Measurements from ENCODE around the gene UBR4. TPM values are rescaled to one million over a fixed set of nuclear protein-coding genes. Genes with fewer than 3 reads are reported as not detected.

The UBR4 gene
- polyA plus RNA-seq, 1 donor (not counting 4 experiments of a cell fraction or from before 2014, with no cell fraction given), result 39.0 TPM

DNA sequence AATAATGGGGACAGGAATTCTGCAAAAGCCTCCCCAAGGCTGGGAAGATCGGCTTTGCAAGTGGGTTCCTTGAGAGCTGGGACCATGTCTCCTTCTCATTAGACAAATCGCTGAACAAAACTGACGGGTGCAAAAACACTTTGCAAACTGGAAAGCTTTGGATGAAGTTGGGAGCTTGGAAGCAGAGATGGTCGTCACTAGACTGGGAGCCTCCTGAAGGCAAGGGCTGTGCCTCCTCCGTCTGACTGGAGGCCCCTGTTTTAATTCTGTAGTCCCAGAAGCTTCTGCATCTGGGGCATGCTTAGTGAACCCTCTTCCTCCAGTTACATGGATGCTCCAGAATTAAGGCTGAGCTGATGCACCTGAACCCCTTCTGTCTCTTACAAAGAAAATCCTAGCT, 171.3 kb downstream of the UBR4 start:
- DNase-seq (ENCODE audit: low read depth, low spot score) (no peak), FAIRE-seq (no peak)
- TF ChIP-seq, protein P1, sequence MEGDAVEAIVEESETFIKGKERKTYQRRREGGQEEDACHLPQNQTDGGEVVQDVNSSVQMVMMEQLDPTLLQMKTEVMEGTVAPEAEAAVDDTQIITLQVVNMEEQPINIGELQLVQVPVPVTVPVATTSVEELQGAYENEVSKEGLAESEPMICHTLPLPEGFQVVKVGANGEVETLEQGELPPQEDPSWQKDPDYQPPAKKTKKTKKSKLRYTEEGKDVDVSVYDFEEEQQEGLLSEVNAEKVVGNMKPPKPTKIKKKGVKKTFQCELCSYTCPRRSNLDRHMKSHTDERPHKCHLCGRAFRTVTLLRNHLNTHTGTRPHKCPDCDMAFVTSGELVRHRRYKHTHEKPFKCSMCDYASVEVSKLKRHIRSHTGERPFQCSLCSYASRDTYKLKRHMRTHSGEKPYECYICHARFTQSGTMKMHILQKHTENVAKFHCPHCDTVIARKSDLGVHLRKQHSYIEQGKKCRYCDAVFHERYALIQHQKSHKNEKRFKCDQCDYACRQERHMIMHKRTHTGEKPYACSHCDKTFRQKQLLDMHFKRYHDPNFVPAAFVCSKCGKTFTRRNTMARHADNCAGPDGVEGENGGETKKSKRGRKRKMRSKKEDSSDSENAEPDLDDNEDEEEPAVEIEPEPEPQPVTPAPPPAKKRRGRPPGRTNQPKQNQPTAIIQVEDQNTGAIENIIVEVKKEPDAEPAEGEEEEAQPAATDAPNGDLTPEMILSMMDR (optimal IDR thresholded peaks at IDR 0.05 in 1 of 3, IDR thresholded peaks at IDR 0.05 in 1 of 3, conservative IDR thresholded peaks at IDR 0.05 in 1 of 3; ENCODE audit: extremely low read depth in 1 of 3, insufficient read depth in 2 of 3, low read length in 3 of 3), result no peak
- TF ChIP-seq EZH2 (IDR thresholded peaks at IDR 0.05; ENCODE audit: low read length), result no peak

DNA sequence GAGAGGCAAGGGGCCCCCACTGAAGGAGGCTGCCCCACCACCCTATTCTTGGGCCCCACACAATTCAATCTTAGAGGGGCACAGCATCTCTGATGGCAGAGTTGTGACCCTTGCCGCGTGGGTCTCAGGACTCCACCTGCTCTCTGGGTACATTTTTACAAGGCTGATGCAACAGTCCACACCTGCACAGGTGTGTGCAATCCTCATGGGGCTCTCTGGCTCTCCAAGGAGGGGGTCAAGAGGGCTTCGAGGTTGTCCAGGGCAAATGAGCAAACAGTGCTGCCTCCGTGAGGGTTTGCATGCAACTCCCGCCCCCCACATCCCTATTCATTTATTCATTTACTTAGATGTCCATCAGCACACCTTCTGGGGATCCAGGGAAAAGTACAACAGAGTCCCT, 172.0 kb downstream of the UBR4 start:
- H3K4me1 ChIP-seq (ENCODE audit: control insufficient read depth, extremely low read depth, insufficient read depth, low read length), result peaks cover 28% of the 10 kb centered on the region
- no peaks in the 10 kb centered on the region for H3K9me1 ChIP-seq (ENCODE audit: control insufficient read depth, extremely low read depth, insufficient read depth, low read length)
- H3K4me3 ChIP-seq (ENCODE audit: control insufficient read depth in 2 of 3, extremely low read depth in 1 of 3, insufficient read depth in 2 of 3, low read depth in 1 of 3, low read length in 3 of 3), result no peak overlapping the region
- FAIRE-seq, result no peak
- H3K79me2 ChIP-seq (ENCODE audit: control insufficient read depth, insufficient read depth, low read length), result no peaks in the 10 kb centered on the region
- no peak overlapping the region for H3K4me2 ChIP-seq (ENCODE audit: control insufficient read depth, extremely low read depth, insufficient read depth, low read depth, low read length)
- H3K36me3 ChIP-seq (ENCODE audit: control insufficient read depth in 2 of 2, extremely low read depth in 1 of 2, insufficient read depth in 2 of 2, low read length in 2 of 2), result no peaks in the 10 kb centered on the region
- TF ChIP-seq, protein P1 (optimal IDR thresholded peaks at IDR 0.05 in 1 of 3, IDR thresholded peaks at IDR 0.05 in 1 of 3, conservative IDR thresholded peaks at IDR 0.05 in 1 of 3; ENCODE audit: extremely low read depth in 1 of 3, insufficient read depth in 2 of 3, low read length in 3 of 3), result no peak
- no peak for TF ChIP-seq EZH2 (IDR thresholded peaks at IDR 0.05; ENCODE audit: low read length)
- H4K20me1 ChIP-seq (ENCODE audit: control insufficient read depth, extremely low read depth, insufficient read depth, low read length), result no peaks in the 10 kb centered on the region
- DNase-seq (ENCODE audit: low read depth, low spot score), result no peak
- dilution Hi-C loops (cut with MboI; ENCODE audit: extremely low pct_ligation_motif_present, low sequenced_read_pairs), result no loop called here
- no peak overlapping the region for H2AFZ ChIP-seq (ENCODE audit: control insufficient read depth, low read length)
- H3K9ac ChIP-seq (ENCODE audit: control insufficient read depth, extremely low read depth, insufficient read depth, low read length), result no peak overlapping the region
- no peaks in the 10 kb centered on the region for H3K9me3 ChIP-seq (ENCODE audit: control insufficient read depth, low read depth, low read length)
- no peaks in the 10 kb centered on the region for H3K27me3 ChIP-seq (ENCODE audit: control insufficient read depth, extremely low read depth, insufficient read depth, low read length)
- H3K27ac ChIP-seq (ENCODE audit: control insufficient read depth, insufficient read depth, low read length), result no peak overlapping the region

More for the DNA sequence above, 171.3 kb downstream of the UBR4 start:
- Histone ChIP-seq H3K4me2 (ENCODE audit: control insufficient read depth, extremely low read depth, insufficient read depth, low read depth, low read length) (no peak overlapping the region), H3K4me1 (ENCODE audit: control insufficient read depth, extremely low read depth, insufficient read depth, low read length) (peaks cover 22% of the 10 kb centered on the region), H3K27ac (ENCODE audit: control insufficient read depth, insufficient read depth, low read length) (no peak overlapping the region), H3K4me3 (ENCODE audit: control insufficient read depth in 2 of 3, extremely low read depth in 1 of 3, insufficient read depth in 2 of 3, low read depth in 1 of 3, low read length in 3 of 3) (no peak overlapping the region), H4K20me1 (ENCODE audit: control insufficient read depth, extremely low read depth, insufficient read depth, low read length) (no peaks in the 10 kb centered on the region), H3K79me2 (ENCODE audit: control insufficient read depth, insufficient read depth, low read length) (no peaks in the 10 kb centered on the region), H3K9me3 (ENCODE audit: control insufficient read depth, low read depth, low read length) (no peaks in the 10 kb centered on the region), H3K27me3 (ENCODE audit: control insufficient read depth, extremely low read depth, insufficient read depth, low read length) (no peaks in the 10 kb centered on the region), H2AFZ (ENCODE audit: control insufficient read depth, low read length) (no peak overlapping the region), H3K36me3 (ENCODE audit: control insufficient read depth in 2 of 2, extremely low read depth in 1 of 2, insufficient read depth in 2 of 2, low read length in 2 of 2) (no peaks in the 10 kb centered on the region), H3K9ac (ENCODE audit: control insufficient read depth, extremely low read depth, insufficient read depth, low read length) (no peak overlapping the region), H3K9me1 (ENCODE audit: control insufficient read depth, extremely low read depth, insufficient read depth, low read length) (no peaks in the 10 kb centered on the region)
- dilution Hi-C loops (cut with MboI; ENCODE audit: extremely low pct_ligation_motif_present, low sequenced_read_pairs), result no loop called here

All from keratinocyte (primary cell).